GM12878 (cell line): ENCODE results near the gene GALNS. TPM values are rescaled to one million over a fixed set of nuclear protein-coding genes. Genes with fewer than 3 reads are reported as not detected.

Experiments used
- ATAC-seq: fragments of 200-7000 bp; cut with Tn5 transposase; 3 replicates; pipeline ENCODE4 v1.9.1; 2020; ENCODE audit warnings: mild to moderate bottlenecking, moderate library complexity
- BruUV-seq: library from RNA; stranded (reverse); fragments of 400-500 nt; replicated peaks from 2 replicates; lab custom pipeline; 2021; lab: Mats Ljungman, UMichigan
- CTCF ChIA-PET: fragments of 300-600 bp; sonication (Branson Sonifier 250); formaldehyde crosslinking; extraction: SDS; loops from one replicate; lab custom pipeline; 2021; ENCODE audit warnings: inconsistent platforms; lab: Yijun Ruan, JAX
- POLR2A ChIA-PET: fragments of 350-600 bp; formaldehyde crosslinking; extraction: SDS; loops from one replicate; lab custom pipeline; 2021; ENCODE audit warnings: inconsistent platforms; lab: Charles Lee
- RAD21 ChIA-PET: fragments of 300-600 bp; sonication (Branson Sonifier 250); formaldehyde crosslinking; loops from one replicate; lab custom pipeline; 2023; ENCODE audit warnings: antibody characterized with exemption; ENCODE audit not compliant: unreplicated experiment; lab: Charles Lee
- SMC1A ChIA-PET: fragments of 300-600 bp; sonication (Branson Sonifier 250); formaldehyde crosslinking; loops from one replicate; lab custom pipeline; 2023; ENCODE audit not compliant: unreplicated experiment, uncharacterized antibody; lab: Charles Lee
- DNase-seq: peaks from one replicate; pipeline ENCODE4 v3.0.0-alpha.2; 2011; ENCODE audit warnings: low read depth, low spot score
- FAIRE-seq: peaks from 3 replicates; lab custom pipeline; 2011; peaks lifted over from hg19 to GRCh38; lab: Jason Lieb, UNC
- H2AFZ ChIP-seq: 2 replicates; pipeline ENCODE4 v1.6.0; 2011; ENCODE audit warnings: low read depth, low read length, control low read depth; ENCODE audit not compliant: control insufficient read depth
- H3K27ac ChIP-seq: 2 replicates; pipeline ENCODE4 v1.5.1; 2011; ENCODE audit warnings: control low read depth; ENCODE audit not compliant: control insufficient read depth, insufficient read depth
- H3K27me3 ChIP-seq, 2 experiments: replicated peaks in 1 of 2; 2 replicates each; pipeline versions ENCODE4 v1.6.0 to v1.6.1; 2011; ENCODE audit warnings: low read length in 1 of 2; ENCODE audit not compliant: control insufficient read depth in 2 of 2, insufficient read depth in 2 of 2
- H3K36me3 ChIP-seq, 2 experiments: 2 replicates each; pipeline ENCODE4 v1.5.1; 2011; ENCODE audit warnings: low read length in 1 of 2; ENCODE audit not compliant: control insufficient read depth in 2 of 2, insufficient read depth in 2 of 2
- H3K4me1 ChIP-seq: 2 replicates; pipeline ENCODE4 v1.6.1; 2011; ENCODE audit warnings: mild to moderate bottlenecking, low read length, moderate library complexity, mixed read lengths; ENCODE audit not compliant: control insufficient read depth, insufficient read depth
- H3K4me2 ChIP-seq: 2 replicates; pipeline ENCODE4 v1.6.0; 2011; ENCODE audit warnings: control low read depth; ENCODE audit not compliant: control insufficient read depth, insufficient read depth
- H3K4me3 ChIP-seq: fragments of 200-600 bp; sonication (generic); 2 replicates; pipeline ENCODE4 v1.5.1; 2016
- H3K79me2 ChIP-seq: 2 replicates; pipeline ENCODE4 v1.6.0; 2011; ENCODE audit warnings: low read length; ENCODE audit not compliant: control insufficient read depth, insufficient read depth
- H3K9ac ChIP-seq: 2 replicates; pipeline ENCODE4 v1.8.0; 2011; ENCODE audit warnings: low read length, control low read depth, mixed read lengths; ENCODE audit not compliant: control insufficient read depth, insufficient read depth
- H3K9me3 ChIP-seq: replicated peaks from 3 replicates; pipeline ENCODE4 v1.5.1; 2011; ENCODE audit warnings: mild to moderate bottlenecking, low read length; ENCODE audit not compliant: control insufficient read depth, insufficient read depth
- H4K20me1 ChIP-seq: 2 replicates; pipeline ENCODE4 v1.6.0; 2011; ENCODE audit not compliant: control insufficient read depth, insufficient read depth
- NBN ChIP-seq: fragments of 450-650 bp; IDR thresholded peaks from 2 replicates; pipeline ENCODE4 v1.6.1; 2016
- NFIC ChIP-seq: IDR thresholded peaks from 2 replicates; pipeline ENCODE4 v1.6.1; 2012; ENCODE audit warnings: low read depth, mild to moderate bottlenecking, inconsistent platforms, low read length, moderate library complexity
- NKRF ChIP-seq: fragments of 450-650 bp; conservative IDR thresholded peaks from 2 replicates; pipeline ENCODE4 v1.6.1; 2017; ENCODE audit warnings: mild to moderate bottlenecking, moderate library complexity
- SP1 ChIP-seq: IDR thresholded peaks from one replicate; pipeline ENCODE4 v1.6.1; 2011; ENCODE audit warnings: low read depth, low read length
- WGBS: methylation state at CpG from one replicate; pipeline ENCODE4 v1.1.6; 2016; ENCODE audit warnings: low lambda C conversion rate; ENCODE audit not compliant: insufficient replicate concordance, insufficient coverage; ENCODE audit errors: missing lambda C conversion rate; 5-methylcytosine and 5-hydroxymethylcytosine counted together
- in situ Hi-C: fragments of 300-500 bp; cut with MboI; formaldehyde crosslinking; loops from 9 replicates; pipeline ENCODE4 v1.14.3; 2018; ENCODE audit warnings: mixed read lengths
- intact Hi-C: fragments of 100-400 bp; cut with micrococcal nuclease; formaldehyde crosslinking; loops from one replicate; pipeline ENCODE4 v1.14.2; 2022; ENCODE audit not compliant: unreplicated experiment
- polyA plus RNA-seq, 11 experiments: library from polyadenylated mRNA; depleted of rRNA in 4 of 11; unstranded in 6 of 11; stranded (reverse) in 5 of 11; fragments of >200 nt; fragmentation: Nextera tagmentation in 4 of 11; fragmentation: Illumina TruSeq in 1 of 11; extraction: Ambion mirVana in 4 of 11; extraction: Trizol in 1 of 11; gene quantifications; 1 replicate in 1 of 11; 2 replicates in 10 of 11; pipeline versions ENCODE4 v1.2.1 to v1.2.3, GENCODE V29; 2011 to 2016; ENCODE audit warnings: inconsistent platforms in 2 of 11, missing spikeins in 2 of 11, low read depth in 1 of 11
- total RNA-seq, 4 experiments: library from RNA; depleted of rRNA in 3 of 4; stranded (reverse); fragments of >200 nt in 3 of 4; fragmentation: Illumina TruSeq in 1 of 4; extraction: Trizol in 1 of 4; gene quantifications; 2 replicates each; pipeline versions ENCODE4 v1.2.1 to v1.2.3, GENCODE V29; 2013 to 2021

Gene GALNS
- total and polyA plus RNA-seq, 10 of the 15 experiments (the other 5 are each of a cell fraction or from before 2014, with no cell fraction given): 0.37 to 12.4 (median 5.3) TPM

- peak; percentile 78 for TF ChIP-seq NKRF
- no peak for TF ChIP-seq NFIC
- no peak for TF ChIP-seq NBN
Measured at GRCh38 chr16:88856828-88857727, at the start of gene GALNS, which contains the start of gene TRAPPC2L (continued).

GRCh38 chr16:88906020-88906419 lies 49.3 kb upstream of the GALNS start:
- SMC1A ChIA-PET: no interaction called here
- Histone ChIP-seq H3K27ac (no peak overlapping the region), H3K4me3 (no peak overlapping the region), H3K4me1 (no peaks in the 10 kb centered on the region; the same call in 1 of the 2 replicates), H3K79me2 (no peaks in the 10 kb centered on the region; the same call in 1 of the 2 replicates), H2AFZ (no peak overlapping the region), H4K20me1 (peaks cover 3% of the 10 kb centered on the region; the same call in 1 of the 2 replicates), H3K27me3 (no peaks in the 10 kb centered on the region), H3K4me2 (no peak overlapping the region), H3K36me3 (no peaks in the 10 kb centered on the region; a peak in 2 of 4 replicates), H3K9me3 (no peaks in the 10 kb centered on the region), H3K9ac (no peak overlapping the region)
- in situ Hi-C loops (no loop called here), intact Hi-C loops (no loop called here)
- POLR2A ChIA-PET: no interaction called here
- FAIRE-seq (no peak), ATAC-seq (no peak), DNase-seq (no peak)
- RAD21 ChIA-PET: interaction anchor here (0.7 kb wide), 1 partner anchor 256 kb away, joined by 3 read pairs; no protein-coding TSS in a partner anchor
- TF ChIP-seq SP1: no peak
- CTCF ChIA-PET: interaction anchor here (0.5 kb wide), 1 partner anchor 80 kb away, joined by 3 read pairs; no protein-coding TSS in a partner anchor
- 78% methylated on average over 16 of the region's 16 CpGs for WGBS
- BruUV-seq: no TSS peak
